Activated CD4-positive, alpha-beta T cell treated with anti-CD3 and anti-CD28 coated beads, Interleukin-2, amount 10 ng/mL, durations not matched to agents 7 days and 5 days (primary cell): ENCODE results near the gene MRPL20. TPM values are rescaled to one million over a fixed set of nuclear protein-coding genes. Genes with fewer than 3 reads are reported as not detected.

Experiments
- CTCF ChIA-PET: fragments of 350-600 bp; sonication (Branson Sonifier 250); formaldehyde crosslinking; loops from one replicate; lab custom pipeline; 2021; ENCODE audit warnings: antibody characterized with exemption; lab: Charles Lee
- POLR2A ChIA-PET: fragments of 350-600 bp; sonication (Branson Sonifier 250); formaldehyde crosslinking; loops from one replicate; lab custom pipeline; 2021; ENCODE audit warnings: antibody characterized with exemption; lab: Charles Lee
- DNase-seq: peaks from one replicate; pipeline ENCODE4 v3.0.0-alpha.2; 2020
- H3K27ac Mint-ChIP-seq: one replicate; pipeline ENCODE4 v1.8.0; 2021; ENCODE audit warnings: mild to moderate bottlenecking, moderate library complexity, mixed read lengths
- H3K27me3 Mint-ChIP-seq: one replicate; pipeline ENCODE4 v1.8.0; 2021; ENCODE audit warnings: mixed read lengths
- H3K36me3 Mint-ChIP-seq: one replicate; pipeline ENCODE4 v1.8.0; 2021; ENCODE audit warnings: low read depth, mixed read lengths
- H3K4me1 Mint-ChIP-seq: one replicate; pipeline ENCODE4 v1.8.0; 2021; ENCODE audit warnings: mixed read lengths
- H3K4me3 Mint-ChIP-seq: one replicate; pipeline ENCODE4 v1.8.0; 2021; ENCODE audit warnings: mild to moderate bottlenecking, moderate library complexity, mixed read lengths
- H3K9me3 Mint-ChIP-seq: one replicate; pipeline ENCODE4 v1.8.0; 2021; ENCODE audit warnings: mixed read lengths
- total RNA-seq, 2 experiments: library from RNA; stranded (reverse); gene quantifications; one replicate each; pipeline ENCODE4 v1.2.3, GENCODE V29; 2021

The MRPL20 gene
- total RNA-seq, 2 experiments from 2014 or later: 98.6 to 107 TPM

DNA sequence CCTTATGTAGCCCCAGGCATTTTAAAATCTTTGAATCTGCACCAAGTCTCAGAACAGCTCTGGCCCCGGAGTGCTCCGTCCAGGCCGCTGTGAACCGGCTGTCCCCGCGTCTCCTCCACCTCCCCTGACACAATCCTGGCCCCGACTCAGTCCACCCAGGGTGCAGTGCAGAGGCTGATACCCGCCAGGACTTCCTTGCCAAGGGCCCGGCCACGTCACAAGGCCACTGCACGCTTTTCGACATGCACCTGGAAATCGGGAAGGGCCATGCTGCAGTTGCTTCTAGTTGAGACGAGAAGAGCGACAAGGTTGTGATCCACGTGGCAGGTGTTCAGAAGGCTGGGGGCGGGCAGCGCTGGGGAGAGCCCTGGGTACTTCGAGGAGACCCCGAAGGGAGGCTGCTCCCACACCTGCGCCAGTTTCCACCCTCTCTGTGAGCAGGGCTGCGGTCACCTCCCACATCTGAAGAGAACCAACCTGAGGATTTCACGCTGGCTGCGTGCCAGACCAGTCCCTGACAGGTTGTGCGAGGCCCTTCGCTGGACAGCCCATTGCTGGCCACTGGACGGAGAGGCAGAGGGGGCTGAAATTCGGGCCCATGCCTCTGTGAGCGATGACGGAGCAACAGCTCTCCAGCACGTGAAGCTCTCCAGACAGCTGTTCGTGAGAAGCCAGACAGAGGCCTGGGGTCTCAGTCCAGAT, 35.1 kb upstream of the MRPL20 start:
- Mint-ChIP-seq H3K4me3 (no peak overlapping the region), H3K27ac (no peak overlapping the region), H3K4me1 (peaks cover 3% of the 10 kb centered on the region), H3K36me3 (no peaks in the 10 kb centered on the region), H3K27me3 (no peaks in the 10 kb centered on the region), H3K9me3 (no peaks in the 10 kb centered on the region)
- DNase-seq: no peak
- POLR2A ChIA-PET: no interaction called here
- CTCF ChIA-PET: interaction anchor here (1.2 to 2.4 kb wide), 3 partner anchors 42 to 67 kb away, joined by 3 to 10 read pairs (median 6); partner anchors contain the start of genes AURKAIP1 and CCNL2

DNA sequence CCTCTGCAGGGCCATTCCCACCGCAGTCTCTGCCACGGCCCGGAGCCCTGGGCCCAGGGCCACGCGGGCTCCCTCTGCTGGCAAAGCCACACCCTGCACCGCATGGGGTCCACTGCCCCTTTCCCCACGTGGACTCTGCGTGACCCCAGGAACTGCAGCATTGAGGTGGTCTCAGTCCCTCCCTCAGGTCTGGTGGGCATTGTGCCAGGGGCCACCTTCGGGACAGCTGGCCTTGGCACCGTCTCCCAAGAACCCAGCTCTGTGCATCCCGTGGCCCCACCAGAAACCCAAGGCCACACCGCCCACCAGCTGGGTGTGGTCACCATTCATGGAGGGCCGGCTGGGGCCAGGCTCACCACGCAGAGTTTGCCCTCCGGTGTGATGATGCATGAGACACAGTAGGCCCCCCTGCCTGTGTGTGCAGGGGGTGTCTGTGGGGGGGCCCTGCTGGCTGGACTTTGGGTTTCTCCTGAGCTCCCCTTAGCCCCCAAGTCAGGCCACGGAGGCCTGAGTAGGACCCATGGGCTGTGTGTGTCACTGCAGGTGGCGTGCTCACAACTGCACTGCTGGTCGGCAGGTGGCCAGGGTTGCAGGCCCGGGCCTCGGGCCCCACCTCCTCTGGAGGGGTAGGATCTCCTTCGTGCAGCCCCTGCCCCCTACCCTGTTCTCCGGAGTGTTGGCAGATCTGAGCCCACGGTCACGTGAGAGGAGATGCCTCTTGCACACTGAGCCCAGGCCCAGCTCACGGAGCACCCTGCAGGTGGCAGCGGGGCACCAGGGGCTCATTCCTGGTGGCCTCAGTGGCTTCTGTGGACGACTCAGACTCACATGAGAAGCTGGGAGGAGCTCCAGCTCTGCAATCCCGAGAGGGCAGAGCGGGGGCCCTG, 34.2 kb upstream of the MRPL20 start:
- DNase-seq: peak; percentile 50
- Mint-ChIP-seq H3K27ac (no peak overlapping the region), H3K27me3 (peaks cover 3% of the 10 kb centered on the region), H3K36me3 (no peaks in the 10 kb centered on the region), H3K4me1 (peaks cover 5% of the 10 kb centered on the region), H3K9me3 (no peaks in the 10 kb centered on the region), H3K4me3 (no peak overlapping the region)
- CTCF ChIA-PET: interaction anchor here (0.8 to 2.4 kb wide), 8 partner anchors 13 to 317 kb away, joined by 3 to 10 read pairs (median 3); partner anchors contain the start of genes ANKRD65, AURKAIP1 and CCNL2
- POLR2A ChIA-PET: no interaction called here

DNA sequence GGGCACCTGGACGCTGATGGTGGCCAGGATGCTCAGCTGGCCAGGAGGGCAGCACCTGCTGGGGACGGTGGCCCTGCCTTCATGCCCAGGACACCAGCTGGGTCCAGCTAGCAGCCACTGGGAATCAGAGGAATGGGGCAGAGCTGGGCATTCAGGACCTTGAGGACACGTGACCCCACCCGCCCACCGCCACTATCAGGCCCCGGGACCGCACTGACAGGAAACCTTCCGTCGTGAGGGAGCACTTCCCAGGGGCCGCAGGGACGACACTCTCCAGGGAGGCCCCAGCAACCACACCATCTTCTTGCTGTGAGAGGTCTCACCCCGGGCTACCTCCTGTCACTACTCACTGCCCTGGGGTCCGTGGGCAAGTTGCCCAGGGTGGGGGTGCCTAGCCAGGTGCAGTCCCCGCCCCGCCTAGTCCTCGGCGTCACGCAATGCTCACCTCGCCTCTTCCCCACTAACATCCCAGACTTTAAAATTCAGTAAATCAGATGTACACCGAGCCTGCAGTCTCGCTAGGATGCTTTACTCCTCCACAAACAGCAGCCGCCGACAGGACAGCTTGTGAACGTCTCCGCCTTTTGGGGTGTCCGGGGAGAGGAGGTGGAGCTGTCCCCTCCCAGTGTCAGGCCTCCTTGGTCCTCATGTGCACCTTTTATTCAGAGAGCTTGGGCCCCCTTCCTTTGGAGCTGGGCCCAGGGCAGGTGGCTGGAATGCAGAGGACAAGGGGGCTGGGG, 33.3 kb upstream of the MRPL20 start:
- no peak overlapping the region for H3K27ac Mint-ChIP-seq
- no peak overlapping the region for H3K4me3 Mint-ChIP-seq
- H3K27me3 Mint-ChIP-seq: peaks cover 5% of the 10 kb centered on the region
- no peaks in the 10 kb centered on the region for H3K36me3 Mint-ChIP-seq
- DNase-seq: no peak
- peaks cover 6% of the 10 kb centered on the region for H3K4me1 Mint-ChIP-seq
- ChIA-PET POLR2A (no interaction called here), CTCF (interaction anchor here (0.8 to 2.4 kb wide), 6 partner anchors 12 to 316 kb away, joined by 3 to 10 read pairs (median 3); partner anchors contain the start of genes ANKRD65, AURKAIP1 and CCNL2)
- no peaks in the 10 kb centered on the region for H3K9me3 Mint-ChIP-seq

DNA sequence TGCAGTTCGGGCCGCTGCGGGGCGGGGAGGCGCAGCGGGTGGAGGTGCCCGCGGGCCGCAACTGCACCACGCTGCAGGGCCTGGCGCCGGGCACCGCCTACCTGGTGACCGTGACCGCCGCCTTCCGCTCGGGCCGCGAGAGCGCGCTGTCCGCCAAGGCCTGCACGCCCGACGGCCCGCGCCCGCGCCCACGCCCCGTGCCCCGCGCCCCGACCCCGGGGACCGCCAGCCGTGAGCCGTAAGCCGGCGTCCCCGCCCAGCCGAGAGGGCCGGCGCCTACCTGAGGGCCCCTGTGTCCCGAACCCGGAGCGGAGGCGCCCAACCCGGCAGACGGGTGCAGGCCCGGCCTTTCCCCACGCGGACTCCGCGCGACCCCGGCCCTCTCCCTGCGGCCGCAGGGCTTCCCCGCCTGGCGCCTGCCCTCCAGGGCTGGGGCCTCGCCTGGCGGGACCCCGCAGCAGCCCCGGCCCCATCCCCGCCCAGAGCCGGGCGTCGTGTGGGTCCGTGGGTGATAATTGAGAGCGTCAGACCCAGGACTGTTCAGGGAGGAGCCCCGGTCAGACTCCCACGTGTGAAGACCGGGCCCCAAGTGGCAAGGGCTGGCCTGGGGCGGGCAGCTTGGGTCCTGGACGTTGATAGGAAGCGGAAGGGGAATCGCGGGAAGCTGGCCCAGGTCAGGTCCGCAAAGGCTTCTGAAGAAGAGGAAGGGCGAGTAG, 32.6 kb upstream of the MRPL20 start:
- CTCF ChIA-PET: interaction anchor here (1.0 to 2.4 kb wide), 2 partner anchors 19 to 40 kb away, joined by 3 to 10 read pairs; partner anchors contain the start of genes ANKRD65 and CCNL2
- H3K4me3 Mint-ChIP-seq: no peak overlapping the region
- peaks cover 9% of the 10 kb centered on the region for H3K4me1 Mint-ChIP-seq
- H3K27ac Mint-ChIP-seq: no peak overlapping the region
- no peaks in the 10 kb centered on the region for H3K36me3 Mint-ChIP-seq
- POLR2A ChIA-PET: no interaction called here
- H3K27me3 Mint-ChIP-seq: peaks cover 10% of the 10 kb centered on the region
- DNase-seq: no peak
- H3K9me3 Mint-ChIP-seq: no peaks in the 10 kb centered on the region

DNA sequence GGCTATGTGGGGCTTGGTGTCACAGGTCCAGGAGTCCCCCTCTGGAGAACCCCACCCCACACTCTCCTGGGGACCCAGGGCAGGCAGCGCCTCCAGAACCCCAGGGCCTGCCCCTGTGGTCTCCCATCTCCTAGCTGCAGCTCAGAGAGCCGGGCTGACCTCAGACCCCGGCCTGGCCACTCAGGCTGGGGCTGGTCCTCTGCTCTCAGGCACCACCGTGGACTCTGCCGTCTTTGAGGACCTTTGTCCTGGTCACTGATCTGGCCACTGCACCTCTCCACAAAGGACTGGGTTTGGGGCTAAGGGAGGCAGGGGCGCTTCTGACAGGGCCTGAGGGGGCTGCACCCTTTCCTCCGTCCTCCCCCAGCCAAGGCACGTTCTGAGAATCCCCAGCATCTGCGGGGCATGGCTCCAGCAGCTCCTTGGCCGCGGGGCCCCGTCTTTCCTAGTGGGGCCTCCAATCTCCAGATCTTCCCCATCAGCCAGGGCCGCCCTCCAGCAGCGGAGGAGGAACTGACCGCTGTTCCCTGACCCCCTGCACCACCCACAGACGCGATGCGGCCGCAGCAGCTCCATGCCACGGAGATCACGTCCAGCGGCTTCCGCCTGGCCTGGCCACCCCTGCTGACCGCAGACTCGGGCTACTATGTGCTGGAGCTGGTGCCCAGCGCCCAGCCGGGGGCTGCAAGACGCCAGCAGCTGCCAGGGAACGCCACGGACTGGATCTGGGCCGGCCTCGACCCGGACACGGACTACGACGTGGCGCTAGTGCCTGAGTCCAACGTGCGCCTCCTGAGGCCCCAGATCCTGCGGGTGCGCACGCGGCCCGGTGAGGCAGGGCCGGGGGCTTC, 31.7 kb upstream of the MRPL20 start:
- CTCF ChIA-PET: interaction anchor here (1.3 kb wide), 1 partner anchor 375 kb away, joined by 3 read pairs; no protein-coding TSS in a partner anchor
- no peaks in the 10 kb centered on the region for H3K9me3 Mint-ChIP-seq

DNA sequence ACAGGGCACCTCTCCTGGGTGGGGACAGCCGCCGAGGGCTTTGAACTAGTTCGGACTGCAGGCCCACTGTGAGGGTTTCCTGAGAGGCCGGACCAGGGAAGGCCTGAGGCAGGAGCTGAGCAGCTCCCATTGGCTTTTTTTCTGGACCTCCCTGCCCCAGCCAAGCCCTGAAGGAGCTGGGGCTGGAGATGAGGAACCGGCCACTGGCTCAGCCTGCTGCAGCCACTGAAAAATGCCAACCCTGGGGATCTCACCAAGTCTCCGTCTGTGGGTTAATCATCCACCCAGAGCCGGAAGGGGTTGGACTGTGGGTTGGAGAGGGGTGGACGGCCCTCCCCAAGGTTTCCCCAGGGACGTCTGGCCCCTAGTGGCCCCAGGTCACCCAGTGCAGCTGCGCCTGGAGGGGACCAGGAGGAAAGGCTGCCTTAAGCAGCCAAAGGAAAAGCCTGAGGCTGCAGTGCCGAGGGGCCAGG, 30.8 kb upstream of the MRPL20 start:
- ChIA-PET POLR2A (no interaction called here), CTCF (interaction anchor here (1.2 to 1.4 kb wide), 3 partner anchors 9 to 374 kb away, joined by 3 to 5 read pairs (median 4); a partner anchor contains a TSS)
- H3K36me3 Mint-ChIP-seq: no peaks in the 10 kb centered on the region
- peaks cover 9% of the 10 kb centered on the region for H3K4me1 Mint-ChIP-seq
- H3K9me3 Mint-ChIP-seq: no peaks in the 10 kb centered on the region
- no peak for DNase-seq
- peaks cover 10% of the 10 kb centered on the region for H3K27me3 Mint-ChIP-seq
- H3K4me3 Mint-ChIP-seq: no peak overlapping the region
- H3K27ac Mint-ChIP-seq: no peak overlapping the region

More for the DNA sequence above, 31.7 kb upstream of the MRPL20 start:
- DNase-seq: no peak
- Mint-ChIP-seq H3K36me3 (no peaks in the 10 kb centered on the region), H3K4me1 (peaks cover 9% of the 10 kb centered on the region), H3K27ac (no peak overlapping the region), H3K27me3 (peaks cover 10% of the 10 kb centered on the region), H3K4me3 (no peak overlapping the region)
- POLR2A ChIA-PET: no interaction called here

DNA sequence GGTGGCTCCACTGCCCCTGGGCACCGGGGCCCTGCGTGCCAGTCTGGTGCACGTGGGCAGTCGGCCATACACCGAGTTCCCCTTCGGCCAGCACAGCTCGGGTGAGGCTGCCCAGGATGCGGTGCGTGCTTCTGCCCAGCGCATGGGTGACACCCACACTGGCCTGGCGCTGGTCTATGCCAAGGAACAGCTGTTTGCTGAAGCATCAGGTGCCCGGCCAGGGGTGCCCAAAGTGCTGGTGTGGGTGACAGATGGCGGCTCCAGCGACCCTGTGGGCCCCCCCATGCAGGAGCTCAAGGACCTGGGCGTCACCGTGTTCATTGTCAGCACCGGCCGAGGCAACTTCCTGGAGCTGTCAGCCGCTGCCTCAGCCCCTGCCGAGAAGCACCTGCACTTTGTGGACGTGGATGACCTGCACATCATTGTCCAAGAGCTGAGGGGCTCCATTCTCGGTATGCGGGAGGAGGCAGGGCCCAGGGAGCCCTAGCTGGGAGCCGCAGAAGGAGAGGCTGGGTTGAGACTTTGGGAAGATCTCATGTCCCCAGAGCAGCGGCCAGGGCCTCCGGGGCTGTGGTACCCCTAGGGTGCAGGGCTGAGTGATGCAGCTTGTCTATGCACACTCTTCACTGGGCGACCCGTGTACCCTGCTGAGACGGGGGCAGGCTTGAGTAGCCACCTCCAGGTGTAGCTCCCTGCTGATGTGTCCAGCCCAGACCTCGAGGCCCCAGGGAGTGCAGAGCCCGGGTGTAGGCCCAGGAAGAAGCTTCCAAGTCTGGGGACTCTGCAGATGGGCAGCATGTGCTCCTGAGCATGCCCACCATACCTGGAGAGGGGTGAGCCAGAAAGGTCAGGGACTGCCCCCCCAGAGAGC, 30.2 kb upstream of the MRPL20 start:
- Mint-ChIP-seq H3K4me1 (peaks cover 9% of the 10 kb centered on the region), H3K27me3 (peaks cover 10% of the 10 kb centered on the region), H3K9me3 (no peaks in the 10 kb centered on the region), H3K36me3 (no peaks in the 10 kb centered on the region), H3K4me3 (no peak overlapping the region), H3K27ac (no peak overlapping the region)
- ChIA-PET CTCF (interaction anchor here (0.7 to 1.4 kb wide), 4 partner anchors 8 to 373 kb away, joined by 3 to 5 read pairs (median 4); a partner anchor contains a TSS), POLR2A (no interaction called here)
- DNase-seq: no peak

DNA sequence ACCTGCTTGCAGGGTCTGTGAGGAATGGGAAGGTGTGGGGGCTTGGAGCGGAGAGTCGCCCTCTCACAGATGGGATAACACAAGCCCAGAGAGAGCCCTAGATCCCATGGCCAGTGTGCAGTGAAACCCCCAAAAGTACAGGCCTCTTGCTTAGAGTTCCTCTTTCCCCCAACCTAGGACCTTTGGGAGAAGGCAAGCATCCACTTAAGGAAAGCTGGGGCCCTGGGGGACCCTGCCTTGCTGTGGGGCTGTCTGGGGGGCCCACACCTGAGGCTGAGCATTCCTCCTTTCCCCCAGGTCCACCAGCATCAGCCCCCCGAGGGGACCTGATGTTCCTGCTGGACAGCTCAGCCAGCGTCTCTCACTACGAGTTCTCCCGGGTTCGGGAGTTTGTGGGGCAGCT, 29.5 kb upstream of the MRPL20 start:
- ChIA-PET POLR2A (no interaction called here), CTCF (interaction anchor here (0.7 to 1.4 kb wide), 2 partner anchors 10 to 11 kb away, joined by 3 to 4 read pairs; a partner anchor contains a TSS)
- H3K4me3 Mint-ChIP-seq: peak overlapping the region; percentile 47
- DNase-seq: no peak
- H3K27ac Mint-ChIP-seq: no peak overlapping the region
- peaks cover 10% of the 10 kb centered on the region for H3K27me3 Mint-ChIP-seq
- no peaks in the 10 kb centered on the region for H3K36me3 Mint-ChIP-seq
- H3K4me1 Mint-ChIP-seq: peaks cover 9% of the 10 kb centered on the region
- H3K9me3 Mint-ChIP-seq: no peaks in the 10 kb centered on the region

DNA sequence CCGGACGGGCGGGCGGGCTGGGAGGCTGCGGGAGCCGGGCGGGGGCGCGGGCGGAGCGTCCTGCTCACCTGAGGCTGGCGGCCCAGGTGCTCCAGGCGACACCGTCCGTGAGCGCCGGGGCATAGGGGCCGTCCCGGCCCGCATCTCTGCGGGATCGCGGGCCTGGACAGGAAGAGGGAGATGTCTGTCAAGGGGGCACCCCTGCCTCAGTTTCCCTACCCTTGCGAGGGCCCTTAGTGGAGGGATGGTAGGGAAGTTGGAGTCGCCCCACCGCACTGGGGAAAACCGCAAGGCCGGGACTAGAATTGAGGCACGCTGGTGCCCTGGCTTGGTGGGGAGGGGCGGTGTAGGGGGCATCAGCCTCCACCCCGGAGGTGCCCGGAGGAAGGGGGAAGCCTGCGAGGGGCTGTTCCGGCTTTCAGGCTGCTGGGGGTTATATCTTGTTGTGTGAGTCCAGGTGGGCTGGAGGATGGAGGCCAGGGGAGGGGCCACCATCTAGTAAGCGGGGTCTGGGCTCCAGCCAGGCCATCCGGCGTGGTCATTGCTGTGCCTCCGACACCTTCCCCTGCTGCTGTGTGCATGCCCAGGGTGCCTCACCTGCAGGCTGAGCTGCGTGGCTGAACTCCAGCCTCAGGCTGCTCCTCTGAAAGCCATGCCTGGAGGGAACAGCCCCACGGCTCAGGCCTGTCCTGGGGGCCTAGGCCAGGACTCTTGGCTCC, 29.0 kb upstream of the MRPL20 start:
- ChIA-PET POLR2A (no interaction called here), CTCF (interaction anchor here (0.7 kb wide), 1 partner anchor 12 kb away, joined by 3 read pairs; no protein-coding TSS in a partner anchor)
- Mint-ChIP-seq H3K4me3 (peak overlapping the region; percentile 47), H3K4me1 (peaks cover 9% of the 10 kb centered on the region), H3K27me3 (peaks cover 10% of the 10 kb centered on the region), H3K9me3 (no peaks in the 10 kb centered on the region), H3K36me3 (no peaks in the 10 kb centered on the region), H3K27ac (peak overlapping the region; percentile 1)
- no peak for DNase-seq
